Nephron progenitor cell (in vitro differentiated cells): Measurements from ENCODE around the gene CLEC4G.

Experiments
- DNase-seq: peaks from one replicate; pipeline ENCODE4 v3.0.0; 2021
- H3K27ac Mint-ChIP-seq: 2 replicates; pipeline ENCODE4 v1.8.0; 2021; ENCODE audit warnings: mild to moderate bottlenecking, moderate library complexity, mixed read lengths
- H3K27me3 Mint-ChIP-seq: 2 replicates; pipeline ENCODE4 v1.8.0; 2021; ENCODE audit warnings: mild to moderate bottlenecking, low read depth, mixed read lengths; ENCODE audit not compliant: poor library complexity
- H3K36me3 Mint-ChIP-seq: 2 replicates; pipeline ENCODE4 v1.8.0; 2021; ENCODE audit warnings: low read depth, mixed read lengths
- H3K4me1 Mint-ChIP-seq: 2 replicates; pipeline ENCODE4 v1.8.0; 2021; ENCODE audit warnings: mixed read lengths
- H3K4me3 Mint-ChIP-seq: 2 replicates; pipeline ENCODE4 v1.8.0; 2021; ENCODE audit warnings: mild to moderate bottlenecking, moderate library complexity, mixed read lengths
- H3K9me3 Mint-ChIP-seq: 2 replicates; pipeline ENCODE4 v1.8.0; 2021; ENCODE audit warnings: mild to moderate bottlenecking, moderate library complexity, mixed read lengths
- TF ChIP-seq, protein P1 (sequence below): fragments of 200-600 bp; sonication (generic); IDR thresholded peaks from 2 replicates; pipeline ENCODE4 v1.5.0; 2021; ENCODE audit warnings: antibody characterized with exemption

Gene CLEC4G

DNA sequence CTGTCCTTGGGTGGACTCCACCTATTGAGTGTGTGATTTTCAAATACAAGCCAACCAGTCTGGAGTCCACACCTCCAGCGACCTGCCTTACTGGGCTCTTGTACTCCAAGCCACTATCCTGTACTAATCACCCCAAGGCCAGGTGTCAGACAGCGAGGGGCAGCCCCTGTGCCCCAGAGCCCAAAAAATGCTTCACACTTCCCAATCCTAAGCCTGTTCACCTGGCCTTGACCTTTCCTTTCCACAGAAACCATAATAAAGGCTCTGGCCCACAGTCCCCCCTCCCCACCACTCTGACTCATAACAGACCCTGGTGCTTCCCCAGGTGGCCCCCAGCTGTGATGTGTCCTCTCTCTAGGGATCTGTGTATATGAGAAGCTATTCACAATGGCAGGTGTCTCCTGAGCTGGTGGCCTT, 11.5 kb upstream of the CLEC4G start:
- Mint-ChIP-seq H3K27me3 (peaks cover 62% of the 10 kb centered on the region), H3K27ac (no peak overlapping the region), H3K4me1 (peaks cover 8% of the 10 kb centered on the region), H3K4me3 (no peak overlapping the region), H3K36me3 (no peaks in the 10 kb centered on the region), H3K9me3 (peaks cover 5% of the 10 kb centered on the region)
- DNase-seq = no peak
- TF ChIP-seq, protein P1, sequence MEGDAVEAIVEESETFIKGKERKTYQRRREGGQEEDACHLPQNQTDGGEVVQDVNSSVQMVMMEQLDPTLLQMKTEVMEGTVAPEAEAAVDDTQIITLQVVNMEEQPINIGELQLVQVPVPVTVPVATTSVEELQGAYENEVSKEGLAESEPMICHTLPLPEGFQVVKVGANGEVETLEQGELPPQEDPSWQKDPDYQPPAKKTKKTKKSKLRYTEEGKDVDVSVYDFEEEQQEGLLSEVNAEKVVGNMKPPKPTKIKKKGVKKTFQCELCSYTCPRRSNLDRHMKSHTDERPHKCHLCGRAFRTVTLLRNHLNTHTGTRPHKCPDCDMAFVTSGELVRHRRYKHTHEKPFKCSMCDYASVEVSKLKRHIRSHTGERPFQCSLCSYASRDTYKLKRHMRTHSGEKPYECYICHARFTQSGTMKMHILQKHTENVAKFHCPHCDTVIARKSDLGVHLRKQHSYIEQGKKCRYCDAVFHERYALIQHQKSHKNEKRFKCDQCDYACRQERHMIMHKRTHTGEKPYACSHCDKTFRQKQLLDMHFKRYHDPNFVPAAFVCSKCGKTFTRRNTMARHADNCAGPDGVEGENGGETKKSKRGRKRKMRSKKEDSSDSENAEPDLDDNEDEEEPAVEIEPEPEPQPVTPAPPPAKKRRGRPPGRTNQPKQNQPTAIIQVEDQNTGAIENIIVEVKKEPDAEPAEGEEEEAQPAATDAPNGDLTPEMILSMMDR = no peak

DNA sequence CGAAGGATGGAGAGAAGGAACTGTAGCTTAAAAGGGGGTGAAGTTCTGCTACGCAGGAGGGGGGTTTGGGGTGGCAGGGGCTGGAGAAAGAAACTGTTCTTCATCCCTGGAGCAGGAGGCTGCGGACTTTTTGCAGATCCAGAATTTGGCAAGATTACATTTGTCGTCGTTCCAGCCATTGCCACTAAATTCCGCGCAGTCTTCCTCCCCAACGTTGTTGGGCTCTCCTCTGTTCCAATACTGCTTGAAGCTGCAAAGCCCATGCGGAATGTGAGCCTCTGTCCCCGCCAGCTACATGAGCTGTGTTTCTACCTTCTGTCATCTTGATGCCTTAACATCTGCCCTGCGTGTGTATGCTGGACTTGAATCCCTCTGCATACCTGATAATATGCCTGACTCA, 11.1 kb upstream of the CLEC4G start:
- TF ChIP-seq, protein P1 = no peak
- Mint-ChIP-seq H3K4me1 (peaks cover 8% of the 10 kb centered on the region), H3K27me3 (peaks cover 65% of the 10 kb centered on the region), H3K9me3 (peaks cover 2% of the 10 kb centered on the region), H3K4me3 (no peak overlapping the region), H3K36me3 (no peaks in the 10 kb centered on the region), H3K27ac (no peak overlapping the region)
- no peak for DNase-seq

DNA sequence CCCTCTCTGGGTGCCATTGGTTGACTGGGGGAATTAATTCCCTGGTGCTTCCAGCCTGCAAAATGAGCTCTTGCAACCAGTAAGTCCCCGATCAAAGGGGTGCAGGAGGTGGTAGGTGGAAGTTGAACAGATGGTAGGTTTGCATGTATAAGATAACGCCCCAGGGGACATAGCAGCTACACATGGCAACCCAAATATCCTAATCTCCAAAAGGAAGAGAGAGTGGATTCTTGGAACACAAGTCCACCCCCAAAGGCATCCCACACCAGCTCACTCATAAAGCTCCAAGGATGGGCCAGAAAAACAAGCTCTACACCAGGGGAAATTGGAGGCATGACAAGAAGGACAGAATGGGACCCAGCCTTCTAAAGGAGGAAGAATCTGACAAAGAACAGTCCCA, 10.7 kb upstream of the CLEC4G start:
- TF ChIP-seq, protein P1 = no peak
- H3K4me3 Mint-ChIP-seq = no peak overlapping the region
- peaks cover 6% of the 10 kb centered on the region for H3K4me1 Mint-ChIP-seq
- peaks cover 66% of the 10 kb centered on the region for H3K27me3 Mint-ChIP-seq
- H3K27ac Mint-ChIP-seq = no peak overlapping the region
- H3K9me3 Mint-ChIP-seq = no peaks in the 10 kb centered on the region
- no peaks in the 10 kb centered on the region for H3K36me3 Mint-ChIP-seq
- DNase-seq = no peak

DNA sequence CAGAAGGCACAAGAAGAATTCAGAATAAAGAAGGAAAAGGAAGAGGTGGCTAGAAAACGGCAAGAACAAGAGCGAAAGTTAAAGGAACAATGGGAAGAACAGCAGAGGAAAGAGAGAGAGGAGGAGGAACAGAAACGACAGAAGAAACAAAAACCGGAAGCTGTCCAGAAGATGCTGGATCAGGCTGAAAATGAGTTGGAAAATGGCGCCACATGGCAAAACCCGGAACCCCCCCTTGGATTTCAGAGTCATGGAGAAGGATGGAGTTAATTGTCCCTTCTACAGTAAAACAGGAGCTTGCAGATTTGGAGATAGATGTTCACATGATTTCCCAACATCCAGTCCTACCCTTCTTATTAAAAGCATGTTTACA, 8.8 kb upstream of the CLEC4G start:
- H3K4me3 Mint-ChIP-seq = no peak overlapping the region

DNA sequence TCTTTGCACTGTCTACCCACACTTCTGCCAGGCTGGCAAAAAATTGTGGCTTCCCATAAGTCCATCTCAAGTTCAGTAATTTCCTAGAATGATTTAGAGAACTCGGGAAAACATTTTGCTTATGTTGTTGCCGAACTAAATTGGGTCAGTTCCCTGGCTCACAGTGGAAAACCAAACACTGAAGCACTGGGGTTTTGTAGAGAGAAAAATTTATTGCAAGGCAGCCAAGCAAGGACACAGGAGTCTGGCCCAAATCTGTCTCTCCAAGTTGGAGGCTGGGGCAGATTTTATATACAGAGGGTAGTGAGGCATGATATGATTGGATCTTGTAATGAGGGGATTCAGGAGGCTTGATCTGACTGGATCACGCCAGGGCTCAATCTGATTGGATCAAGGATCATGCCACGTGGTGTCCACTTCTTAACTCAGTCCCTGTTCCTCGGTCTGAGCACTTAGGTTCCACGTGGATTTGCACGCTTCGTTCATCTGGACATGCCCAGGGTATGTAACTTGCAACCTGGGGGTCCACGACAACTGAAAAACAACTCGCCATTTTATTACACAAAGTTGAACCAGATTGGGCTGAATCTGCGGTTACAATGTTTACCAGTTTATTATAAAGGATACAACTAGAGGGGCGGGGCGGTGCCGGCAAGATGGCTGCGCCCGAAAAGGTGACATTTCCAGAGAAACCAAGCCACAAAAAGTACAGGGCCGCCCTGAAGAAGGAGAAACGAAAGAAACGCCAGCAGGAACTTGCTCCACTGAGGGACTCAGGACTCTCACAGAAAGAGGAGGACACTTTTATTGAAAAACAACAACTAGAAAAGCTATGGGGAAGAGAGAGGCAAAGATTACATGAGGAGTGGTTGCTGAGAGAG, 8.1 kb upstream of the CLEC4G start:
- no peaks in the 10 kb centered on the region for H3K9me3 Mint-ChIP-seq
- H3K4me3 Mint-ChIP-seq = no peak overlapping the region
- peaks cover 80% of the 10 kb centered on the region for H3K27me3 Mint-ChIP-seq
- no peak overlapping the region for H3K27ac Mint-ChIP-seq
- TF ChIP-seq, protein P1 = no peak
- H3K4me1 Mint-ChIP-seq = no peaks in the 10 kb centered on the region
- no peak for DNase-seq
- no peaks in the 10 kb centered on the region for H3K36me3 Mint-ChIP-seq

More for the DNA sequence above, 8.8 kb upstream of the CLEC4G start:
- TF ChIP-seq, protein P1 = no peak
- H3K27ac Mint-ChIP-seq = no peak overlapping the region
- no peaks in the 10 kb centered on the region for H3K4me1 Mint-ChIP-seq
- no peak for DNase-seq
- H3K27me3 Mint-ChIP-seq = peaks cover 74% of the 10 kb centered on the region
- H3K36me3 Mint-ChIP-seq = no peaks in the 10 kb centered on the region
- no peaks in the 10 kb centered on the region for H3K9me3 Mint-ChIP-seq
